ENCODE data around the gene NPEPL1.
A peak's percentile ranks its signal among the peaks of the same experiment; 100 is the strongest.
"Not testable (repeated sequence)": the region's sequence is repeated elsewhere in the genome, so short reads cannot be mapped to it uniquely, and the experiment has no call there.

NPEPL1 gene

GRCh38 chr20:58755062-58755697, 62.6 kb downstream of the NPEPL1 start:
- no peak overlapping the region for H2BK5ac ChIP-seq (ENCODE audit: low read length)
- no CpG with 5 or more reads among the region's 18 CpGs for WGBS, 2 donors (ENCODE audit: extremely low coverage in 2 of 2, insufficient read length in 2 of 2, insufficient replicate concordance in 1 of 2)
- no peak overlapping the region for H2AFZ ChIP-seq (ENCODE audit: low read length)
- H2BK12ac ChIP-seq (ENCODE audit: low read length), result no peak overlapping the region
- no peaks in the 10 kb centered on the region for H3K36me3 ChIP-seq (replicated peaks in 1 of 2; ENCODE audit: control insufficient read depth in 2 of 2, insufficient read depth in 2 of 2, low read length in 2 of 2)
- no peak overlapping the region for H3K18ac ChIP-seq (ENCODE audit: low read length)
- H2BK120ac ChIP-seq (ENCODE audit: low read depth, low read length), result no peak overlapping the region
- H3K9ac ChIP-seq (ENCODE audit: low read depth, low read length, poor library complexity), result no peak overlapping the region
- H3K27me3 ChIP-seq (ENCODE audit: control insufficient read depth in 3 of 3, insufficient read depth in 3 of 3, low read depth in 1 of 3, low read length in 3 of 3), result peaks cover 0 to 46% (median 10%) of the 10 kb centered on the region in 3 experiments
- peaks cover 0 to 2% of the 10 kb centered on the region in 2 donors for H3K4me1 ChIP-seq (ENCODE audit: control insufficient read depth in 2 of 2, insufficient read depth in 1 of 2, low read depth in 1 of 2, low read length in 2 of 2)
- H2AK5ac ChIP-seq (ENCODE audit: low read depth, low read length), result no peak overlapping the region
- H3K27ac ChIP-seq (replicated peaks; ENCODE audit: low read length), result no peak overlapping the region
- H3K4me2 ChIP-seq (ENCODE audit: insufficient read depth, low read length, poor library complexity, severe bottlenecking), result no peak overlapping the region
- no peak overlapping the region for H3K14ac ChIP-seq (ENCODE audit: low read length)
- no peak overlapping the region for H4K8ac ChIP-seq (ENCODE audit: low read depth, low read length)
- H3K79me1 ChIP-seq (ENCODE audit: low read depth, low read length), result no peaks in the 10 kb centered on the region
- DNase-seq (ENCODE audit: low spot score), result no peak
- H3K23ac ChIP-seq (ENCODE audit: low read depth, low read length, poor library complexity), result peak overlapping the region; percentile 21
- H3K4ac ChIP-seq (ENCODE audit: low read length), result no peak overlapping the region
- H2BK15ac ChIP-seq (ENCODE audit: low read length), result no peak overlapping the region
- no peak overlapping the region for H3K4me3 ChIP-seq (ENCODE audit: low read length in 2 of 2)
- no peak overlapping the region for H4K91ac ChIP-seq (ENCODE audit: low read depth, low read length, poor library complexity)
- no peaks in the 10 kb centered on the region for H3K9me3 ChIP-seq (replicated peaks in 1 of 2; ENCODE audit: control insufficient read depth in 2 of 2, insufficient read depth in 1 of 2, low read depth in 1 of 2, low read length in 2 of 2)

DNA sequence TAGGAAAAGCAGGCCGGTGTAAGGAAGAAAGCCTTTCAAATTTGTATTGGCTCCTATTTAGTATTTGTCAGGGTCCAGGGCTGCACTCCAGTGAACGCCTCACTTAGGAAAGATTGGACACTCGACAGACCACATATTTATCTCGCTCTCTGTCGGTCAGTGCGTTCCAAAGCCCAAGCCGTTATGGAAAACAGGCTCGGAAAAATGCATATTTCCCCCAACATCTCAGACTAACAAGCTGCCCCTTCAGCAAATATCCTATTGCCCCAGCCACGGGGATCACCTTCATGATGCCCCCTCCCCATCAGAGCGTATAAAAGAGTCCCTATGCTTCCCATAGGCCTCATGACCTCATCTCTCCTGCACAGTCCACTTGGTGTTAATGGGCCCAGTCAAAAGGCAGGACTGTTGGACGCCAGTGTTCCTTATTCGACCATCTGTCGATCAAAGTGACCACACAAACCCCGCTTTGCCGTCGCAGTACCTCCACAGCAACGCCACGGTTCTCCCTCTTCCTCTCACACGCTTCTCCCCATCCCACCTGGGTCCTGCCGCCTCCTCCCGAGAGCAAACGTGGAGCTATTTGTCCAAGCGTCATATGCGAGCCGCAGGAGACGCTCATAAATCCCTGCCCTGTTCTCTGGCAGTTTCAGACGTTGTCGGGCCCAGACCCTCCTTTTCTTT, 63.3 kb downstream of the NPEPL1 start:
- Histone ChIP-seq H3K9ac (ENCODE audit: low read depth, low read length, poor library complexity) (peak overlapping the region; percentile 34), H3K4me3 (ENCODE audit: low read length in 2 of 2) (no peak overlapping the region), H2BK12ac (ENCODE audit: low read length) (peak overlapping the region; percentile 16), H3K79me1 (ENCODE audit: low read depth, low read length) (no peaks in the 10 kb centered on the region), H3K27me3 (ENCODE audit: control insufficient read depth in 3 of 3, insufficient read depth in 3 of 3, low read depth in 1 of 3, low read length in 3 of 3) (peaks cover 0 to 43% (median 10%) of the 10 kb centered on the region in 3 experiments), H4K91ac (ENCODE audit: low read depth, low read length, poor library complexity) (no peak overlapping the region), H2BK120ac (ENCODE audit: low read depth, low read length) (no peak overlapping the region), H2BK15ac (ENCODE audit: low read length) (no peak overlapping the region), H2AK5ac (ENCODE audit: low read depth, low read length) (no peak overlapping the region), H2AFZ (ENCODE audit: low read length) (no peak overlapping the region), H3K4ac (ENCODE audit: low read length) (no peak overlapping the region), H3K9me3 (replicated peaks in 1 of 2; ENCODE audit: control insufficient read depth in 2 of 2, insufficient read depth in 1 of 2, low read depth in 1 of 2, low read length in 2 of 2) (no peaks in the 10 kb centered on the region), H3K23ac (ENCODE audit: low read depth, low read length, poor library complexity) (peak overlapping the region; percentile 13), H4K8ac (ENCODE audit: low read depth, low read length) (no peak overlapping the region), H3K27ac (replicated peaks; ENCODE audit: low read length) (no peak overlapping the region), H3K36me3 (replicated peaks in 1 of 2; ENCODE audit: control insufficient read depth in 2 of 2, insufficient read depth in 2 of 2, low read length in 2 of 2) (no peaks in the 10 kb centered on the region), H3K18ac (ENCODE audit: low read length) (peak overlapping the region; percentile 51), H3K14ac (ENCODE audit: low read length) (no peak overlapping the region), H3K4me1 (ENCODE audit: control insufficient read depth in 2 of 2, insufficient read depth in 1 of 2, low read depth in 1 of 2, low read length in 2 of 2) (peaks cover 0 to 2% of the 10 kb centered on the region in 2 donors), H2BK5ac (ENCODE audit: low read length) (no peak overlapping the region), H3K4me2 (ENCODE audit: insufficient read depth, low read length, poor library complexity, severe bottlenecking) (no peak overlapping the region)
- DNase-seq (ENCODE audit: low spot score), result no peak
- WGBS, 2 donors (ENCODE audit: extremely low coverage in 2 of 2, insufficient read length in 2 of 2, insufficient replicate concordance in 1 of 2), result no CpG with 5 or more reads among the region's 28 CpGs

DNA sequence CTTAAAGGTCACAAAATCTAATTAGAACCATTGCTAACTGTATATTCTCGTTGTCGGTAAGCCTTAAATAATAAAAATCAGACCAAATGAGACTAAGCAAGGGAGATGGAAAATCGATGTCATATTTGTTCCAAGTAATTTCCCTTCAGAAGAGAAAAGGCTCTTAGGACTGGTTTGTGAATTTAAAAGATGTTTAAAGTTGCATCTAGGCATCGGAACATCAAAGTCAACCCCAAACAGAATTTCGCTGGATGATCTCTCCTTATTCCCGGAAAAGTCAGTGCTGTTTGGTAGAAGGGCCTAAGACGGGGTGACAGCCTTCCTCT, 63.8 kb downstream of the NPEPL1 start:
- no peaks in the 10 kb centered on the region for H3K36me3 ChIP-seq (replicated peaks in 1 of 2; ENCODE audit: control insufficient read depth in 2 of 2, insufficient read depth in 2 of 2, low read length in 2 of 2)
- no peak for DNase-seq (ENCODE audit: low spot score)

DNA sequence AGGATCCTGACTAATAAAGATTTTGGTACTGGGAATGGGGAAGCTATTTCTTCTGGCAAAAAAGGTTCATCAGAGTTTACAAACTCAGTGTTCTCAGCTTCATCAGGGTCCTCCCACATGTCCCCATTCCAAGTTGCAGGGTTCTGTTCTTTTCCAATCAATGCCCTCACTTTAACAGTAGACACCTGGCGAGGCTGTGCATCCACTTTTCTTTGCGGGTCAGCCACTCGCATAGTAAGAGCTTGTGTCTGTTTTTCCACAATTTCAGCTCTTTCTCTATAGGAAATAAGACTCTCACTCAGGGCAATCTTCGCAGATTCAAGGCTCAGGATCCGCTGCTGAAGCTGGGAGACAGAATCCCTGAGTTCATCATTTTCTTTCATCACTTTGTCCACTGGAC, 65.0 kb downstream of the NPEPL1 start:
- H2AK5ac ChIP-seq (ENCODE audit: low read depth, low read length); H3K9ac ChIP-seq (ENCODE audit: low read depth, low read length, poor library complexity); DNase-seq (ENCODE audit: low spot score); H2BK120ac ChIP-seq (ENCODE audit: low read depth, low read length); H3K4me1 ChIP-seq (ENCODE audit: control insufficient read depth in 2 of 2, insufficient read depth in 1 of 2, low read depth in 1 of 2, low read length in 2 of 2); H3K14ac ChIP-seq (ENCODE audit: low read length); H3K9me3 ChIP-seq (replicated peaks in 1 of 2; ENCODE audit: control insufficient read depth in 2 of 2, insufficient read depth in 1 of 2, low read depth in 1 of 2, low read length in 2 of 2); H4K8ac ChIP-seq (ENCODE audit: low read depth, low read length); H3K18ac ChIP-seq (ENCODE audit: low read length); H2BK12ac ChIP-seq (ENCODE audit: low read length); H4K91ac ChIP-seq (ENCODE audit: low read depth, low read length, poor library complexity); H3K79me1 ChIP-seq (ENCODE audit: low read depth, low read length); H2BK5ac ChIP-seq (ENCODE audit: low read length); H2BK15ac ChIP-seq (ENCODE audit: low read length); H2AFZ ChIP-seq (ENCODE audit: low read length); H3K4ac ChIP-seq (ENCODE audit: low read length); H3K27ac ChIP-seq (replicated peaks; ENCODE audit: low read length); H3K23ac ChIP-seq (ENCODE audit: low read depth, low read length, poor library complexity); H3K36me3 ChIP-seq (replicated peaks in 1 of 2; ENCODE audit: control insufficient read depth in 2 of 2, insufficient read depth in 2 of 2, low read length in 2 of 2); H3K4me3 ChIP-seq (ENCODE audit: low read length in 2 of 2); H3K4me2 ChIP-seq (ENCODE audit: insufficient read depth, low read length, poor library complexity, severe bottlenecking): not testable (repeated sequence)
- no CpG with 5 or more reads among the region's 5 CpGs for WGBS, 2 donors (ENCODE audit: extremely low coverage in 2 of 2, insufficient read length in 2 of 2, insufficient replicate concordance in 1 of 2)
- peaks cover 0 to 42% (median 10%) of the 10 kb centered on the region in 3 experiments for H3K27me3 ChIP-seq (ENCODE audit: control insufficient read depth in 3 of 3, insufficient read depth in 3 of 3, low read depth in 1 of 3, low read length in 3 of 3)

More for the DNA sequence above, 63.8 kb downstream of the NPEPL1 start:
- no peak overlapping the region for H3K4ac ChIP-seq (ENCODE audit: low read length)
- no peak overlapping the region for H2AK5ac ChIP-seq (ENCODE audit: low read depth, low read length)
- H3K9me3 ChIP-seq (replicated peaks in 1 of 2; ENCODE audit: control insufficient read depth in 2 of 2, insufficient read depth in 1 of 2, low read depth in 1 of 2, low read length in 2 of 2), result no peaks in the 10 kb centered on the region
- peaks cover 0 to 43% (median 10%) of the 10 kb centered on the region in 3 experiments for H3K27me3 ChIP-seq (ENCODE audit: control insufficient read depth in 3 of 3, insufficient read depth in 3 of 3, low read depth in 1 of 3, low read length in 3 of 3)
- H3K9ac ChIP-seq (ENCODE audit: low read depth, low read length, poor library complexity), result no peak overlapping the region
- no peak overlapping the region for H4K8ac ChIP-seq (ENCODE audit: low read depth, low read length)
- no peak overlapping the region for H3K18ac ChIP-seq (ENCODE audit: low read length)
- no peak overlapping the region for H3K4me2 ChIP-seq (ENCODE audit: insufficient read depth, low read length, poor library complexity, severe bottlenecking)
- H2AFZ ChIP-seq (ENCODE audit: low read length), result no peak overlapping the region
- H2BK120ac ChIP-seq (ENCODE audit: low read depth, low read length), result no peak overlapping the region
- H3K23ac ChIP-seq (ENCODE audit: low read depth, low read length, poor library complexity), result no peak overlapping the region
- no peak overlapping the region for H4K91ac ChIP-seq (ENCODE audit: low read depth, low read length, poor library complexity)
- H3K4me3 ChIP-seq (ENCODE audit: low read length in 2 of 2), result no peak overlapping the region
- peaks cover 0 to 2% of the 10 kb centered on the region in 2 donors for H3K4me1 ChIP-seq (ENCODE audit: control insufficient read depth in 2 of 2, insufficient read depth in 1 of 2, low read depth in 1 of 2, low read length in 2 of 2)
- no peak overlapping the region for H3K27ac ChIP-seq (replicated peaks; ENCODE audit: low read length)
- no CpG with 5 or more reads among the region's 7 CpGs for WGBS, 2 donors (ENCODE audit: extremely low coverage in 2 of 2, insufficient read length in 2 of 2, insufficient replicate concordance in 1 of 2)
- no peak overlapping the region for H2BK12ac ChIP-seq (ENCODE audit: low read length)
- H3K14ac ChIP-seq (ENCODE audit: low read length), result no peak overlapping the region
- no peaks in the 10 kb centered on the region for H3K79me1 ChIP-seq (ENCODE audit: low read depth, low read length)
- no peak overlapping the region for H2BK5ac ChIP-seq (ENCODE audit: low read length)
- no peak overlapping the region for H2BK15ac ChIP-seq (ENCODE audit: low read length)

All from neuronal stem cell (in vitro differentiated cells).